ENCODE results near the gene EPN3.

The EPN3 gene

GRCh38 chr17:50550661-50551432, 18.3 kb downstream of the EPN3 start:
- DNase-seq = no peak

- no peak for DNase-seq
Observed at GRCh38 chr17:50551433-50551815, 18.9 kb downstream of the EPN3 start.

GRCh38 chr17:50551884-50552283, 19.3 kb downstream of the EPN3 start:
- no peak for DNase-seq

GRCh38 chr17:50554201-50554600, 21.7 kb downstream of the EPN3 start:
- no peak for DNase-seq

GRCh38 chr17:50556803-50557202, 24.3 kb downstream of the EPN3 start:
- DNase-seq = no peak

- no peak for DNase-seq
Observed at GRCh38 chr17:50557630-50558029, 25.1 kb downstream of the EPN3 start.

GRCh38 chr17:50558091-50558490, 25.6 kb downstream of the EPN3 start:
- DNase-seq = no peak

- no peak for DNase-seq
Observed at GRCh38 chr17:50558581-50558940, 26.0 kb downstream of the EPN3 start.

- peak; percentile 15 for DNase-seq
Observed at GRCh38 chr17:50558941-50559614, 26.5 kb downstream of the EPN3 start.

GRCh38 chr17:50559674-50560184, 27.2 kb downstream of the EPN3 start:
- peak; percentile 25 for DNase-seq

GRCh38 chr17:50560185-50560824, 27.8 kb downstream of the EPN3 start, which contains the start of gene CACNA1G:
Gene CACNA1G (plus strand): TSS chr17:50560715. CDS start chr17:50561460, 745 bp downstream.
- peak; percentile 91 for DNase-seq

- DNase-seq = peak; percentile 24
Observed at GRCh38 chr17:50560931-50561745, 28.6 kb downstream of the EPN3 start.

- no peak for DNase-seq
Observed at GRCh38 chr17:50561746-50562141, 29.2 kb downstream of the EPN3 start.

- peak; percentile 11 for DNase-seq
Observed at GRCh38 chr17:50562242-50563091, 29.9 kb downstream of the EPN3 start.

- no peak for DNase-seq
Observed at GRCh38 chr17:50563092-50563511, 30.6 kb downstream of the EPN3 start.

- peak; percentile 19 for DNase-seq
Observed at GRCh38 chr17:50564916-50565315, 32.4 kb downstream of the EPN3 start.

- DNase-seq = peak; percentile 54
Observed at GRCh38 chr17:50565402-50566350, 33.1 kb downstream of the EPN3 start.

GRCh38 chr17:50566886-50567285, 34.4 kb downstream of the EPN3 start:
- no peak for DNase-seq

- no peak for DNase-seq
Observed at GRCh38 chr17:50568659-50569058, 36.1 kb downstream of the EPN3 start.

- DNase-seq = no peak
Observed at GRCh38 chr17:50569592-50569991, 37.1 kb downstream of the EPN3 start.

- DNase-seq = no peak
Observed at GRCh38 chr17:50570032-50570431, 37.5 kb downstream of the EPN3 start.
